Neural cell (in vitro differentiated cells): ENCODE data around the gene OBSL1. TPM values are rescaled to one million over a fixed set of nuclear protein-coding genes. Genes with fewer than 3 reads are reported as not detected.

ENCODE experiments used
- H2AFZ ChIP-seq: fragments of 200-600, 300-800 bp; sonication (generic), shearing (Covaris generic); 2 replicates; pipeline ENCODE4 v1.6.0; 2014; ENCODE audit warnings: low read depth, mild to moderate bottlenecking, antibody characterized with exemption, low read length, moderate library complexity
- H3F3A ChIP-seq: fragments of 200-600 bp; shearing (Covaris generic); 2 replicates; pipeline ENCODE4 v1.6.1; 2016; ENCODE audit warnings: mild to moderate bottlenecking, moderate library complexity, mixed read lengths, antibody characterized with exemption, low read length; ENCODE audit not compliant: insufficient read depth, poor library complexity, severe bottlenecking
- H3K27ac ChIP-seq: fragments of 200-600, 300-800 bp; sonication (generic), shearing (Covaris generic); 2 replicates; pipeline ENCODE4 v1.5.1; 2014; ENCODE audit warnings: mild to moderate bottlenecking, low read length, moderate library complexity
- H3K27me3 ChIP-seq: fragments of 300-800, 200-600 bp; sonication (generic), shearing (Covaris generic); 2 replicates; pipeline ENCODE4 v1.6.0; 2014; ENCODE audit warnings: mild to moderate bottlenecking, low read depth, low read length, moderate library complexity; ENCODE audit not compliant: insufficient read depth
- H3K36me3 ChIP-seq: fragments of 300-800, 200-600 bp; sonication (generic), shearing (Covaris generic); 2 replicates; pipeline ENCODE4 v1.5.1; 2014; ENCODE audit warnings: mild to moderate bottlenecking, antibody characterized with exemption, low read length, moderate library complexity; ENCODE audit not compliant: insufficient read depth
- H3K4me2 ChIP-seq: fragments of 300-800, 200-600 bp; sonication (generic), shearing (Covaris generic); 2 replicates; pipeline ENCODE4 v1.6.0; 2014; ENCODE audit warnings: mild to moderate bottlenecking, low read length
- H3K4me3 ChIP-seq: fragments of 300-800, 200-600 bp; sonication (generic), shearing (Covaris generic); 2 replicates; pipeline ENCODE4 v1.5.1; 2014; ENCODE audit warnings: mild to moderate bottlenecking, low read length, moderate library complexity
- H3K79me2 ChIP-seq: fragments of 200-600 bp; shearing (Covaris generic); replicated peaks from 2 replicates; pipeline ENCODE4 v1.6.0; 2014; ENCODE audit warnings: mild to moderate bottlenecking, low read length, moderate library complexity; ENCODE audit not compliant: insufficient read depth
- H3K9ac ChIP-seq: fragments of 300-800, 200-600 bp; sonication (generic), shearing (Covaris generic); 2 replicates; pipeline ENCODE4 v1.6.1; 2016; ENCODE audit warnings: mild to moderate bottlenecking, low read length, mixed read lengths
- H3K9me2 ChIP-seq: fragments of 200-600 bp; shearing (Covaris generic); 2 replicates; pipeline ENCODE4 v1.6.1; 2016; ENCODE audit warnings: mild to moderate bottlenecking, low read length, mixed read lengths; ENCODE audit not compliant: insufficient read depth
- H3K9me3 ChIP-seq: fragments of 200-600, 300-800 bp; sonication (generic), shearing (Covaris generic); 2 replicates; pipeline ENCODE4 v1.6.1; 2016; ENCODE audit warnings: mild to moderate bottlenecking, mixed run types, low read length, moderate library complexity, mixed read lengths
- H4K20me1 ChIP-seq: fragments of 200-600 bp; shearing (Covaris generic); 2 replicates; pipeline ENCODE4 v1.6.1; 2016; ENCODE audit warnings: mild to moderate bottlenecking, mixed run types; ENCODE audit not compliant: insufficient read depth
- CTCF ChIP-seq: fragments of 450-650 bp; IDR thresholded peaks from 2 replicates; pipeline ENCODE4 v1.5.1; 2014; ENCODE audit warnings: antibody characterized with exemption, mild to moderate bottlenecking, moderate library complexity; ENCODE audit not compliant: poor library complexity, severe bottlenecking
- EP300 ChIP-seq: fragments of 450-650 bp; conservative IDR thresholded peaks from 2 replicates; pipeline ENCODE4 v1.6.1; 2014; ENCODE audit warnings: antibody characterized with exemption, mild to moderate bottlenecking, moderate library complexity; ENCODE audit not compliant: poor library complexity, severe bottlenecking
- EZH2 ChIP-seq: fragments of 200-600, 300-800 bp; shearing (Covaris generic), sonication (generic); IDR thresholded peaks from 2 replicates; pipeline ENCODE4 v1.6.1; 2014; ENCODE audit warnings: antibody characterized with exemption, low read length, borderline replicate concordance, mild to moderate bottlenecking; ENCODE audit not compliant: insufficient read depth, poor library complexity, severe bottlenecking
- MXI1 ChIP-seq: fragments of 450-650 bp; conservative IDR thresholded peaks from 2 replicates; pipeline ENCODE4 v1.6.1; 2014; ENCODE audit warnings: antibody characterized with exemption, mild to moderate bottlenecking; ENCODE audit not compliant: poor library complexity, severe bottlenecking
- POLR2AphosphoS5 ChIP-seq: IDR thresholded peaks from 2 replicates; pipeline ENCODE4 v1.6.1; 2012
- RAD21 ChIP-seq: fragments of 450-650 bp; conservative IDR thresholded peaks from 2 replicates; pipeline ENCODE4 v1.6.1; 2014; ENCODE audit warnings: antibody characterized with exemption, mild to moderate bottlenecking, moderate library complexity
- REST ChIP-seq: IDR thresholded peaks from 2 replicates; pipeline ENCODE4 v1.6.1; 2012; ENCODE audit warnings: borderline replicate concordance
- SMC3 ChIP-seq: fragments of 450-650 bp; conservative IDR thresholded peaks from 2 replicates; pipeline ENCODE4 v1.6.1; 2014; ENCODE audit warnings: antibody characterized with exemption, mild to moderate bottlenecking, moderate library complexity; ENCODE audit not compliant: poor library complexity
- TAF1 ChIP-seq: IDR thresholded peaks from 2 replicates; pipeline ENCODE4 v1.6.1; 2012; ENCODE audit warnings: low read depth
- polyA plus RNA-seq: library from polyadenylated mRNA; depleted of rRNA; stranded (reverse); fragments of >200 nt; gene quantifications from 2 replicates; pipeline ENCODE4 v1.2.3, GENCODE V29; 2014

OBSL1 gene
- polyA plus RNA-seq, 1 donor from 2014 or later: 59.7 TPM

GRCh38 chr2:219548990-219549389 is 22.3 kb downstream of the OBSL1 start:
- peaks cover 2% of the 10 kb centered on the region for H4K20me1 ChIP-seq
- no peak overlapping the region for H3K27ac ChIP-seq
- H3K4me2 ChIP-seq: no peak overlapping the region
- TF ChIP-seq RAD21: no peak
- TF ChIP-seq REST: no peak
- no peak for TF ChIP-seq TAF1
- TF ChIP-seq SMC3: no peak
- no peak for TF ChIP-seq MXI1
- no peak for TF ChIP-seq POLR2AphosphoS5
- no peak for TF ChIP-seq EZH2
- TF ChIP-seq CTCF: no peak
- TF ChIP-seq EP300: no peak
- no peaks in the 10 kb centered on the region for H3K36me3 ChIP-seq
- H3K27me3 ChIP-seq: peaks cover 3% of the 10 kb centered on the region
- no peaks in the 10 kb centered on the region for H3K9me2 ChIP-seq
- no peak overlapping the region for H2AFZ ChIP-seq
- H3K4me3 ChIP-seq: no peak overlapping the region
- H3F3A ChIP-seq: no peaks in the 10 kb centered on the region
- H3K79me2 ChIP-seq: peaks cover 17% of the 10 kb centered on the region
- no peak overlapping the region for H3K9ac ChIP-seq
- no peaks in the 10 kb centered on the region for H3K9me3 ChIP-seq

- H3F3A ChIP-seq: no peaks in the 10 kb centered on the region
- no peak overlapping the region for H2AFZ ChIP-seq
- H3K9me2 ChIP-seq: no peaks in the 10 kb centered on the region
- no peak for TF ChIP-seq RAD21
- TF ChIP-seq POLR2AphosphoS5: no peak
- no peak for TF ChIP-seq CTCF
- no peak for TF ChIP-seq MXI1
- no peak for TF ChIP-seq EZH2
- H3K79me2 ChIP-seq: peaks cover 17% of the 10 kb centered on the region
- no peak overlapping the region for H3K4me3 ChIP-seq
- no peaks in the 10 kb centered on the region for H3K27me3 ChIP-seq
- no peak overlapping the region for H3K9ac ChIP-seq
- no peaks in the 10 kb centered on the region for H3K36me3 ChIP-seq
- H3K9me3 ChIP-seq: no peaks in the 10 kb centered on the region
- H3K27ac ChIP-seq: no peak overlapping the region
- H4K20me1 ChIP-seq: peaks cover 2% of the 10 kb centered on the region
- H3K4me2 ChIP-seq: no peak overlapping the region
Measured at GRCh38 chr2:219547621-219548020, 23.7 kb downstream of the OBSL1 start.
